ENCODE measurements around the gene PAQR4. TPM values are rescaled to one million over a fixed set of nuclear protein-coding genes. Genes with fewer than 3 reads are reported as not detected.
A peak's percentile ranks its signal among the peaks of the same experiment; 100 is the strongest.

Gene PAQR4
- total RNA-seq, 1 donor from 2014 or later: 9.2 TPM

- peak; percentile 73 to 92 for DNase-seq (ENCODE audit: low spot score in 2 of 2)
- H3K36me3 ChIP-seq: peaks cover 9% of the 10 kb centered on the region in 2 donors
- peak; percentile 8 to 35 (median 32) for TF ChIP-seq CTCF (IDR thresholded peaks at IDR 0.05)
- no peaks in the 10 kb centered on the region for H3K9me3 ChIP-seq
- peaks cover 6% of the 10 kb centered on the region for H3K27me3 ChIP-seq
- peak overlapping the region; percentile 68 to 93 for H3K4me3 ChIP-seq
- H3K27ac ChIP-seq: peak overlapping the region; percentile 98 to 100
- H3K4me1 ChIP-seq: peaks cover 9 to 34% of the 10 kb centered on the region in 2 donors
- intact Hi-C loops (cut with DNase I): loop anchor here (2.0 to 10.0 kb wide), 9 partner anchors 117 to 1409 kb away; partner anchors contain the start of genes BRICD5, CEMP1, CRAMP1 and FLYWCH2
Observed at GRCh38 chr16:3021449-3022207, 52.5 kb downstream of the PAQR4 start.

DNA sequence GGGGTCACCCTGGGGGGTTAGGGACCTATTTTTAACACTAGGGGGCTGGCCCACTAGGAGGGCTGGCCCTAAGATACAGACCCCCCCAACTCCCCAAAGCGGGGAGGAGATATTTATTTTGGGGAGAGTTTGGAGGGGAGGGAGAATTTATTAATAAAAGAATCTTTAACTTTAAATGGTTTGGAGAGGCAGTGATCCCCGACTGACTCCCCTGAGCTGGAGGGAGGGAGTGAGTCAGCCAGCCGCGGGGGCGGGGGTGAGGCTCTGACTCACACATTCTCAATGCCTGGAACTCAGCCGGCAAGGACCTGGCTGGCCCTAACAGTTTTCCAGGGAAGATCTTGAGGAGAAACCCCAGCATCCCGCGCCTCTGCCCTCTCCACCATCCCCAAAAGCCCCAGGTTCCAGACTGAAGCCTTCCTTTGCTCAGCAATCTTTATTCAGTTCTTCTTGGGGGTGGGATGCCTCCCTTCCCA is 53.1 kb downstream of the PAQR4 start:
- intact Hi-C loops (cut with DNase I): loop anchor here (2.0 to 10.0 kb wide), 8 partner anchors 117 to 1410 kb away; partner anchors contain the start of genes BRICD5, CEMP1, CRAMP1 and IFT140
- H3K4me3 ChIP-seq: peak overlapping the region; percentile 93 to 95

DNA sequence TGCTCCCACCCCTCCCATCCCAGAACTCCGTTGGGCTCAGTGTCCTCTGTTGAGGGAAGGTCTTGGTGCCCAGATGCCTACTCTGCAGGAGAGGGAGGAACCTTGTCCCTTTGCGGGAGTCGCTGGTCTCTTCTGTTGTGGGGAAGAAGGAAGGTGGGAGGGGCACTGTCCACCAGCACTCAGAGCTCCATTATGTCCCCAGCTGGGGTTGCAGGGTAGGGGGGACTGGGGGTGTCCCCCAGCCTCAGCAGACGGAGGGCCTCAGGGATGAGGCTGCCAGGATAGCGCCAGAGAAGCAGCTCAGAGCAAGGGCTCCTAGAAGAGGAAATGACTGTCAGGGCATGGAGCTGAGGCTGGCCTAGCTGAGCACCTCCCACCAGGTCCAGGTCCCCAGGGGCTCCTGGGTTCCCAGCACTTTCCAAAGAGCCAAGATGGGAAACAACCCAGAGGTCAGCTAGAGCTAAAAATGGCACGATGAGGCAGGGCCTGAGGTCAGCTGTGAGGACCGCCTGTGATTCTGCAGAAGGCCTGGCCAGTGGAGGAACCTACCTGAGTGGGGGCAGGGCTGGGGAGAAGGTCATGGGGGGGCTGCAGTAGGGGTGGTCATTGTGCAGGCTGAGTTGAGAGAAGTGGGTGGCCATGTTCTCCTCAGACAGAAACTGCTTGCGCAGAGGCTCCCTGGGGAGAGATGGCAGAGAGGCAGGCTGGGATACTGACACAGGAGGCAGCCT is 53.7 kb downstream of the PAQR4 start:
- H3K27ac ChIP-seq: peak overlapping the region; percentile 98 to 100
- peak; percentile 47 to 93 for DNase-seq (ENCODE audit: low spot score in 2 of 2)
- H3K36me3 ChIP-seq: peaks cover 18 to 20% of the 10 kb centered on the region in 2 donors
- no peaks in the 10 kb centered on the region for H3K9me3 ChIP-seq
- peak overlapping the region; percentile 93 to 95 for H3K4me3 ChIP-seq
- peaks cover 9 to 34% of the 10 kb centered on the region in 2 donors for H3K4me1 ChIP-seq
- no peaks in the 10 kb centered on the region for H3K27me3 ChIP-seq
- intact Hi-C loops (cut with DNase I): loop anchor here (2.0 to 10.0 kb wide), 8 partner anchors 118 to 1411 kb away; partner anchors contain the start of genes BRICD5, CEMP1, CRAMP1 and IFT140
- TF ChIP-seq CTCF (IDR thresholded peaks at IDR 0.05): no peak

More for the DNA sequence above, 53.1 kb downstream of the PAQR4 start:
- DNase-seq (ENCODE audit: low spot score in 2 of 2): peak; percentile 84 to 97
- Histone ChIP-seq H3K27ac (peak overlapping the region; percentile 98 to 100), H3K4me1 (peaks cover 9 to 34% of the 10 kb centered on the region in 2 donors), H3K9me3 (no peaks in the 10 kb centered on the region), H3K27me3 (peaks cover 5% of the 10 kb centered on the region), H3K36me3 (peaks cover 15 to 16% of the 10 kb centered on the region in 2 donors)
- no peak for TF ChIP-seq CTCF (IDR thresholded peaks at IDR 0.05)

Other genes starting within 250 kb of the PAQR4 start
- not detected for gene PRSS27, start 249.1 kb upstream of the PAQR4 start, total RNA-seq
- 359 TPM for gene SRRM2, start 216.7 kb upstream of the PAQR4 start, total RNA-seq
- 1,184 TPM for gene ELOB, start 192.1 kb upstream of the PAQR4 start, total RNA-seq
- 15.4 TPM for gene PRSS33, start 181.8 kb upstream of the PAQR4 start, total RNA-seq
- not detected for gene PRSS41, start 170.9 kb upstream of the PAQR4 start, total RNA-seq
- not detected for gene PRSS21, start 152.1 kb upstream of the PAQR4 start, total RNA-seq
- not detected for gene ZG16B, start 139.0 kb upstream of the PAQR4 start, total RNA-seq
- gene PRSS22, start 111.2 kb upstream of the PAQR4 start, total RNA-seq: not detected
- gene FLYWCH2, start 86.1 kb upstream of the PAQR4 start, total RNA-seq: 109 TPM
- 74.3 TPM for gene FLYWCH1, start 57.4 kb upstream of the PAQR4 start, total RNA-seq
- not detected for gene KREMEN2, start 5.1 kb upstream of the PAQR4 start, total RNA-seq
- not detected for gene PKMYT1, start 11.1 kb downstream of the PAQR4 start, total RNA-seq
- gene CLDN9, start 43.6 kb downstream of the PAQR4 start, total RNA-seq: not detected
- gene CLDN6, start 48.8 kb downstream of the PAQR4 start, total RNA-seq: not detected
- 914 TPM for gene TNFRSF12A, start 51.0 kb downstream of the PAQR4 start, total RNA-seq
- gene HCFC1R1, start 54.6 kb downstream of the PAQR4 start, total RNA-seq: 50.8 TPM
- 32.6 TPM for gene THOC6, start 54.7 kb downstream of the PAQR4 start, total RNA-seq
- gene BICDL2, start 67.6 kb downstream of the PAQR4 start, total RNA-seq: not detected
- 0.21 TPM for gene MMP25, start 77.2 kb downstream of the PAQR4 start, total RNA-seq
- 139 TPM for gene IL32, start 96.3 kb downstream of the PAQR4 start, total RNA-seq
- not detected for gene ZSCAN10, start 129.9 kb downstream of the PAQR4 start, total RNA-seq
- gene ZNF205, start 143.2 kb downstream of the PAQR4 start, total RNA-seq: 49.8 TPM
- gene ZNF213, start 165.7 kb downstream of the PAQR4 start, total RNA-seq: 25.3 TPM
- not detected for gene OR1F1, start 218.9 kb downstream of the PAQR4 start, total RNA-seq